SU-DHL-6 (cell line): ENCODE results near the gene CYP26B1.

ENCODE experiments used
- H2AFZ ChIP-seq: fragments of 200-600 bp; sonication (generic); 2 replicates; pipeline ENCODE4 v1.6.1; 2014; ENCODE audit warnings: low read depth, mild to moderate bottlenecking, moderate library complexity, mixed read lengths, antibody characterized with exemption, low read length; ENCODE audit not compliant: severe bottlenecking
- H3F3A ChIP-seq: fragments of 200-600 bp; shearing (Covaris generic); 2 replicates; pipeline ENCODE4 v1.6.0; 2016; ENCODE audit warnings: antibody characterized with exemption, mild to moderate bottlenecking; ENCODE audit not compliant: insufficient read depth
- H3K27ac ChIP-seq: fragments of 200-600 bp; sonication (generic); 2 replicates; pipeline ENCODE4 v1.5.1; 2016; ENCODE audit warnings: low read depth, mild to moderate bottlenecking, low read length, moderate library complexity, mixed read lengths
- H3K27me3 ChIP-seq: fragments of 200-600 bp; sonication (generic), shearing (Covaris generic); 2 replicates; pipeline ENCODE4 v1.6.0; 2014; ENCODE audit warnings: mild to moderate bottlenecking, low read length
- H3K36me3 ChIP-seq: fragments of 200-600 bp; sonication (generic); 2 replicates; pipeline ENCODE4 v1.6.1; 2014; ENCODE audit warnings: mild to moderate bottlenecking, low read length, mixed read lengths
- H3K4me2 ChIP-seq: fragments of 300-600, 200-600 bp; shearing (Covaris generic), sonication (generic); 2 replicates; pipeline ENCODE4 v1.6.0; 2014; ENCODE audit warnings: low read length, low read depth, mild to moderate bottlenecking; ENCODE audit not compliant: poor library complexity, severe bottlenecking
- H3K4me3 ChIP-seq: fragments of 200-600 bp; sonication (generic); 2 replicates; pipeline ENCODE4 v1.5.1; 2014; ENCODE audit warnings: antibody characterized with exemption, low read length, mild to moderate bottlenecking, mixed read lengths; ENCODE audit not compliant: insufficient read depth, poor library complexity, severe bottlenecking
- H3K79me2 ChIP-seq: fragments of 200-600 bp; sonication (generic); 2 replicates; pipeline ENCODE4 v1.6.1; 2014; ENCODE audit warnings: mild to moderate bottlenecking, low read length, moderate library complexity; ENCODE audit not compliant: insufficient read depth
- H3K9ac ChIP-seq: fragments of 200-600 bp; sonication (generic); 2 replicates; pipeline ENCODE4 v1.7.0; 2014; ENCODE audit warnings: mild to moderate bottlenecking, low read length
- H3K9me2 ChIP-seq: fragments of 200-600 bp; sonication (generic); replicated peaks from 2 replicates; pipeline ENCODE4 v1.6.1; 2014; ENCODE audit warnings: low read length; ENCODE audit not compliant: insufficient read depth
- H3K9me3 ChIP-seq: fragments of 200-600 bp; sonication (generic); 2 replicates; pipeline ENCODE4 v1.6.1; 2014; ENCODE audit warnings: low read length, mixed read lengths; ENCODE audit not compliant: insufficient read depth
- H4K20me1 ChIP-seq: fragments of 200-600 bp; sonication (generic); 2 replicates; pipeline ENCODE4 v1.6.1; 2014; ENCODE audit warnings: low read depth, mild to moderate bottlenecking, antibody characterized with exemption, low read length, moderate library complexity, mixed read lengths
- CTCF ChIP-seq: fragments of 200-600 bp; sonication (generic); IDR thresholded peaks from one replicate; pipeline ENCODE4 v1.5.1; 2017; ENCODE audit warnings: antibody characterized with exemption, mild to moderate bottlenecking, low read length, moderate library complexity; ENCODE audit not compliant: insufficient read depth, poor library complexity, severe bottlenecking
- EZH2phosphoT487 ChIP-seq: fragments of 200-600 bp; sonication (generic), shearing (Covaris generic); conservative IDR thresholded peaks from 2 replicates; pipeline ENCODE4 v1.6.1; 2018; ENCODE audit warnings: mild to moderate bottlenecking, antibody characterized with exemption, low read length, moderate library complexity, mixed read lengths

CYP26B1 gene

GRCh38 chr2:72118951-72119350 is 28.7 kb downstream of the CYP26B1 start:
- TF ChIP-seq CTCF = no peak
- TF ChIP-seq EZH2phosphoT487 = no peak
- Histone ChIP-seq H3K27me3 (no peaks in the 10 kb centered on the region), H3F3A (no peaks in the 10 kb centered on the region), H3K9ac (no peak overlapping the region), H3K4me2 (no peak overlapping the region), H3K79me2 (no peaks in the 10 kb centered on the region), H2AFZ (no peak overlapping the region), H3K4me3 (no peak overlapping the region), H3K27ac (no peak overlapping the region), H3K36me3 (no peaks in the 10 kb centered on the region), H4K20me1 (no peaks in the 10 kb centered on the region), H3K9me2 (no peaks in the 10 kb centered on the region), H3K9me3 (no peaks in the 10 kb centered on the region)

GRCh38 chr2:72118386-72118785 is 29.3 kb downstream of the CYP26B1 start:
- H3K27ac ChIP-seq = no peak overlapping the region
- H4K20me1 ChIP-seq = no peaks in the 10 kb centered on the region
- H3K79me2 ChIP-seq = no peaks in the 10 kb centered on the region
- no peaks in the 10 kb centered on the region for H3K27me3 ChIP-seq
- no peaks in the 10 kb centered on the region for H3K9me2 ChIP-seq
- TF ChIP-seq EZH2phosphoT487 (no peak), CTCF (no peak)
- H3K4me2 ChIP-seq = no peak overlapping the region
- no peak overlapping the region for H3K4me3 ChIP-seq
- H2AFZ ChIP-seq = no peak overlapping the region
- H3F3A ChIP-seq = no peaks in the 10 kb centered on the region
- H3K9ac ChIP-seq = no peak overlapping the region
- H3K9me3 ChIP-seq = no peaks in the 10 kb centered on the region
- no peaks in the 10 kb centered on the region for H3K36me3 ChIP-seq

GRCh38 chr2:72117718-72118117 is 29.9 kb downstream of the CYP26B1 start:
- TF ChIP-seq EZH2phosphoT487 = no peak
- no peaks in the 10 kb centered on the region for H3K27me3 ChIP-seq
- H3F3A ChIP-seq = no peaks in the 10 kb centered on the region
- H2AFZ ChIP-seq = no peak overlapping the region
- H3K79me2 ChIP-seq = no peaks in the 10 kb centered on the region
- no peaks in the 10 kb centered on the region for H4K20me1 ChIP-seq
- H3K36me3 ChIP-seq = no peaks in the 10 kb centered on the region
- no peak overlapping the region for H3K4me2 ChIP-seq
- no peak overlapping the region for H3K4me3 ChIP-seq
- no peak overlapping the region for H3K27ac ChIP-seq
- no peak overlapping the region for H3K9ac ChIP-seq
- H3K9me3 ChIP-seq = no peaks in the 10 kb centered on the region
- H3K9me2 ChIP-seq = no peaks in the 10 kb centered on the region

- Histone ChIP-seq H3K9me3 (no peaks in the 10 kb centered on the region), H3K9me2 (no peaks in the 10 kb centered on the region), H4K20me1 (no peaks in the 10 kb centered on the region), H2AFZ (no peak overlapping the region), H3K79me2 (no peaks in the 10 kb centered on the region), H3K9ac (no peak overlapping the region), H3K36me3 (no peaks in the 10 kb centered on the region), H3F3A (no peaks in the 10 kb centered on the region), H3K4me2 (no peak overlapping the region), H3K4me3 (no peak overlapping the region), H3K27me3 (no peaks in the 10 kb centered on the region), H3K27ac (no peak overlapping the region)
- TF ChIP-seq CTCF (no peak), EZH2phosphoT487 (no peak)
These were observed 30.6 kb downstream of the CYP26B1 start for GRCh38 chr2:72117029-72117428.
